Superior temporal gyrus (tissue), 1 donor: ENCODE measurements around the gene SLCO4A1.
"Not testable (repeated sequence)": the region's sequence is repeated elsewhere in the genome, so short reads cannot be mapped to it uniquely, and the experiment has no call there.

ENCODE experiments used
- DNase-seq: peaks from one replicate; pipeline ENCODE4 v3.0.0-alpha.2; 2016; ENCODE audit errors: extremely low spot score

Gene SLCO4A1

DNA sequence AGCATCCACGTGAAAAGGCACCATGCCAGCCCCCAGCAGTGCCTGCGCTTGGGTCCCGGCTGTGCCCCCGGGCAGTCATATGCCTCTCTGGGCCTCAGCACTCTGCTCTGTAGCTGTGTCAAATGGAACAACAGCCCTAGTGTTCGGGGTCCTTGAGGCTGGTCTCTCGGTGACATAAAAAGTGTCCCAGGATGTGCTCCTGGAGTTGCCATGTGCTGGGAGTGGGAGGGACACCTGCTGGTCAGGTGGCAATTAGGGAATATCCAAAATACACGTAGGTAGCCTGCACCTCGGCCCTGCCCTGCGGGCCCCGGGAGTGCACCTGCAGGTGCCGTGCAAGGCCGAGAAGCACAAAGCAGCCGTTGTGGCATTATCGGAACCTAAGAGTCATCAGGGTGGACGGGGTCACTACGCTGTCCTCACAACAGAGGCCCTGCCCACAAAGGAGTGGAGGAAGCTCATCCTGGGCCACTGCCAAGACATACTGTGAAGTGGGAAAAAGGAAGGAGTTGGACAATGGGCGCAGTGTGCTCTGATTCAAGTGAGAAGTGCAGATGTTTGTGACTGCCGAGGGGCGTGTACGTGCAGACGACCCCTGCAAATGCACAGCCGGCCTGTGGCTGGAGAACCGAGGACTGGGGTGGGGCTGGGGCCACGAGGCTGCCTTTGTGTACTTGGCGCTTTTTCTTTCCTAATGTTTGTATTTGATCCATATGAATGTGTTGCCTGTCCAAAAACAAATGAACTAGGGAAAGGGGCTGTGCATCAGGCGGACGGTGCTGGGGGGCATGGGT, 24.6 kb downstream of the SLCO4A1 start:
- DNase-seq: peak; percentile 63

- no peak for DNase-seq
These were observed 25.5 kb downstream of the SLCO4A1 start for GRCh38 chr20:62667530-62668440.

- DNase-seq: peak; percentile 95
These were observed 26.2 kb downstream of the SLCO4A1 start for GRCh38 chr20:62668441-62669027.

GRCh38 chr20:62669249-62669648, 26.9 kb downstream of the SLCO4A1 start:
- no peak for DNase-seq

DNA sequence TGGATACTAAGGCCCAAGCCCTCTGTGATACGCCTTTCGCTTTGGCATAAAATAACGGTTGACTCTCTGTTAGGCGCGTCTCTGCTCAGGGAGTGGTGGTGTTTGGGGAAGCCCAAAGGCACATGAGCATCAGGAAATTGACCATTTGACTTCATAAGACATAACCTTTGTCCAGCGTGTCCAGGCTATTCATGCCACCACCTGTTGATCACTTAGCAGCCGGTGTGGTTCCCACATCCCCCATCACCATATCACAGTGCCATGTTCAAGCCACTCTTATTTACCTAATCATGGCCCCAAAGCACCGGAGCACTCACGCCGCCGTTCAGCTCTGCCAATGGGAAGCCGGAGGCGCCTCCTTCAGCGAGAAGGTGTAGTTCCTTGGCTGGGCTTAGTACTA, 27.9 kb downstream of the SLCO4A1 start:
- DNase-seq: no peak

- DNase-seq: no peak
These were observed 28.7 kb downstream of the SLCO4A1 start for GRCh38 chr20:62670998-62671397.

- no peak for DNase-seq
These were observed 29.5 kb downstream of the SLCO4A1 start for GRCh38 chr20:62671765-62672164.

GRCh38 chr20:62674370-62674769, 32.1 kb downstream of the SLCO4A1 start:
- no peak for DNase-seq

DNA sequence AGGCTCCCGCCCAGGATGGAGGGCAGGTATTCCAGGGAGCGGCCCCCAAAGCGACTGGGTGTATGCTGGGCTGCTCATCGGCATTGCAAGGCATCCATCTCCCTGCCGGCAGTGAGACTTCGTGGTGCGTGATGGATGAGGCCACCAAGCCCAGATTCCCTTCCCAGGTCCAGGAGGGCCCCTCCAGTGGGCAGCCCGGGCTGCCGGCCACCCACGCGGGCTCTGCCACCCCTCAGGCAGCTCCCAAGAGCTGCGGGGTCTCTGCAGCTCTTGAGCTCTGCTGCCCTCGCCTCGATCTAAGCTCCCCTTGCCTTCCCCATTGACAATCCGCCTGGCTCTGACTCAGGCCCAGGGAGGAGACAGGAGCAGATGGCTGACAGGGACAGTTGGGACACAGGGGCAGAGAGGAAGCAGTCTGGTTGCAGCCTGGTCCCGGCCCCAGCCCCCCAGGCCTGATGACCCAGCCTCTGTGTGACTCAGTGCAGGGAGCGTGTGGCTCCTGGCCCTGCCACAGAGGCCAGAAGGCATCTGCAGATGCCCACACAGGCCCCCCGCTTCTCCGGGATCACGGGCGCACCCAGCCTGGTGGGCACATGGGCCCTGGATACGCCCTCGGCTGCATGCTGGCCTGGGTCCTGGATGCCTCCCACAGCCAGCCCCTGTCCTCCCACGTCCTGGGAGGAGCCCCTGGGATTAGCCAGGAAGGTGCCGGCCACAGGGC, 33.0 kb downstream of the SLCO4A1 start:
- no peak for DNase-seq

GRCh38 chr20:62675877-62676260, 33.6 kb downstream of the SLCO4A1 start:
- no peak for DNase-seq

GRCh38 chr20:62676976-62677375, 34.7 kb downstream of the SLCO4A1 start:
- no peak for DNase-seq

- no peak for DNase-seq
These were observed 35.4 kb downstream of the SLCO4A1 start for GRCh38 chr20:62677678-62678077.

- no peak for DNase-seq
These were observed 36.2 kb downstream of the SLCO4A1 start for GRCh38 chr20:62678553-62678952.

GRCh38 chr20:62679978-62680589, 37.8 kb downstream of the SLCO4A1 start:
- DNase-seq: no peak

DNA sequence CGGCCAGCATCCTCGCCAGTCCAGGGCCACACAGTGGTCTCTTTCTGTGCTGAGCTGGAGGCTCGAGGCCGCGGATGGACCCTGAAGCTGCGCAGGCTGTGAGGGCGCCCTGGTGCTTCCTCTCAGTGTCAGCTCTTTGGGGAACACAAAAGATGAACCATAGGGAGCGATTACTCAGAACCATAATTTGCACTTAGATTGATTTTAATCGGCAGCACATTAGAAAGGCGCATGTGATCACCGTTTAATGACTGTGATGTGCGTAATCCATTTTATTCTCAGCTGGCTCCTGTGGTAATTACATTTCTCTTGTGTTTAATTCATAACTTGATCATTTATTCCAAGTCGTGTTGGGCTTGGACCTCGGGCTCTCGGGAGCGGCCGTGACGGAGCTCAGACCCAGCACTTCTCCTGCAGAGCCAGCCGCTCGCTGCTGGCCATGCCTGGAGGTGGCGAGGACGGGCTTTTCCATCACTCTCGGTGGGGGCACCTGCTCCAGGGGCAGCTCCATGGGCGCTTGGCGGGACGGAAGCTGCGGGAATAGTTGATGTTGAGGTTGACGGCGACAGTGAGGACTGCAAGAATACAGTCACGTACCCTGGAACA, 40.7 kb downstream of the SLCO4A1 start:
- DNase-seq: no peak

DNA sequence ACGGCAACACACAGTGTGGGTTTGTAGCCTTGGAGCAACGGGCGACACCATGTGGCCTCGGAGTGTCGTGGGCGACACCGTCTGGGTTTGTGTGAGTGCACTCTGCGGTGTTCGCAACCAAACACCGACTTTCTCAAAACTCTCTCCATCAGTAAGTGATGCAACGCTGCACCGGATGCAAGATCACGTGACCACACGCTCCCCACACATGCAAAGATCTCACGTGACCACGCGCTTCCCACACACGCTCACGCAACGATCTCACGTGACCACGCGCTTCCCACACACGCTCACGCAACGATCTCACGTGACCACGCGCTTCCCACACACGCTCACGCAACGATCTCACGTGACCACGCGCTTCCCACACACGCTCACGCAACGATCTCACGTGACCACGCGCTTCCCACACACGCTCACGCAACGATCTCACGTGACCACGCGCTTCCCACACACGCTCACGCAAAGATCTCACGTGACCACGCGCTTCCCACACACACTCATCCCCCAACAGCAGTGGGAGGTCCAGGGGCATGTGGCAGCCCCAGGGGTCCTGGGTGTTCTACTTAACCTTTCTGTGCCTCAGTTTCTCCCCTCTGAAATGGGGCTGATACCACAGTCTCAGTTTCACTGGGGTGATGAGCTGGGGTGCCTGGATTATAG, 41.5 kb downstream of the SLCO4A1 start:
- not testable (repeated sequence) for DNase-seq

- DNase-seq: no peak
These were observed 42.7 kb downstream of the SLCO4A1 start for GRCh38 chr20:62684981-62685380.

DNA sequence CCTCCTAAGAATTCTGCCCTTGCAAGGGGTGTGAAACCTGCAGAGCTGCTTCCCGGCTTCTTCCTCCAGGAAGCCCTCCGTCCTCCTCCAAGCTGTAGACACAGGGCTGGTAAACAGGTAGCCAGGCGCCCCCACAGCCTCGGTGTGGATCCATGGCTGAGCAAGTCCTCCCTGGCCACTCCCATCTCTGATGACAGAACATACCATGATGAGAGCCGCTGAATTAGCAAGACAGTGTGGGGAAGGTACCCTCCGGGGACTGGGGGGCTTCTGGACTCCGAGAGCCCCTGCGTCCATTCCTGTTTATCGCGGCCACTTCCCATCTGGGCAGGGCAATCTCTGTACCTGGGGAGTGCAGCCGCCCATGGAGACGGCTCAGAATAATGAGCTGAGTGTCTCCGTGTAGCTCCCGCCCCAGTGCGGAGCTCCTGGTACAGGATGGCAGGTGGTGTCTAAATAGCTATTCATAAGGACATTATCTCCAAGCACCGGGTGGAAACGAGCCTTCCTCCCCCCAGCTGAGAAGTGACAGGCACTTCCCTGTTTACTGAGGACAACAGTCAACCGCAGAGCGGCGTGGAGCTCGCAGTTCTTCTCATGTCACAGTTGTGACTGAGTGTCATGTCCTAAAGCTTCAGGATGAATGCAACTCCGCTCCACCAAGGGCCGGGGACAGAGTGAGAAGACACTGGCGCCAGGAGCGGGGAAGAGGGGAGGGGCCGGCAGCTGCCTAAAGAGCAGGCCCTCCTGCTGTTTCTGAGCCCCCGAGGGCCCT, 43.7 kb downstream of the SLCO4A1 start:
- DNase-seq: peak; percentile 31
